ENCODE results near the gene IDI1. TPM values are rescaled to one million over a fixed set of nuclear protein-coding genes. Genes with fewer than 3 reads are reported as not detected.
A peak's percentile ranks its signal among the peaks of the same experiment; 100 is the strongest.

Gene IDI1
- total and polyA plus RNA-seq, 2 of the 13 experiments (the other 11 are each of a cell fraction or from before 2014, with no cell fraction given), result 44.4 to 145 TPM

DNA sequence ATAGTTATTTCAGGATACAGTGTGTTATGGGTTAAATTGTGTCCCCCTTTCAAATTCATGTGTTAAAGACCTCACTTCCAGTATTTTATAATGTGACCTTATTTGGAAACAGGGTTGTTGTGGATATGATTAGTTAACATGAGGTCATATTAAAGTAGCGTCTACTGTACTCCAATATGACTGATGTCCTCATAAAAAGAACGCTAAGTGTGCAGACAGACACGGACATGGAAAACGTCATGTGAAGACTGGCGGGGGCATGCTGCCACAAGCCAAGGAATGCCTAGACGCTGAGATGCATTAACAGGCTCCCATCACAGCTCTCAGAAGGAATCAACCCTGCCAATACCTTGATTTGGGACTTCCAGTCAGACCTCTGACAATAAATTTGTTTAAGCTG is 5.8 kb upstream of the IDI1 start:
- POLR2A ChIA-PET, result no interaction called here
- 82% methylated on average over 6 of the region's 6 CpGs for WGBS (ENCODE audit: low lambda C conversion rate)
- Histone ChIP-seq H3K79me2 (ENCODE audit: insufficient read depth, low read length) (peaks cover 92% of the 10 kb centered on the region), H2AFZ (ENCODE audit: low read length) (no peak overlapping the region), H3K27ac (ENCODE audit: extremely low read length, insufficient read depth, low read length) (no peak overlapping the region), H4K20me1 (ENCODE audit: insufficient read depth, low read length) (peaks cover 18% of the 10 kb centered on the region), H3K9me3 (ENCODE audit: low read length) (no peaks in the 10 kb centered on the region), H3K27me3 (ENCODE audit: control insufficient read depth in 1 of 2, insufficient read depth in 2 of 2, low read length in 2 of 2) (no peaks in the 10 kb centered on the region; a peak in 1 of 5 replicates), H3K4me1 (ENCODE audit: insufficient read depth, low read length) (peaks cover 64% of the 10 kb centered on the region), H3K9ac (ENCODE audit: insufficient read depth, low read depth, low read length) (peak overlapping the region; percentile 87), H3K4me2 (ENCODE audit: low read depth, low read length) (peak overlapping the region; percentile 81), H3K4me3 (replicated peaks in 1 of 3; ENCODE audit: insufficient read depth in 1 of 3, low read depth in 2 of 3, low read length in 3 of 3) (peak overlapping the region; percentile 23 to 100 (median 80)), H3K36me3 (replicated peaks in 1 of 2; ENCODE audit: control insufficient read depth in 1 of 2, insufficient read depth in 2 of 2, low read length in 2 of 2) (peaks cover 3 to 25% of the 10 kb centered on the region in 2 experiments; a peak in 3 of 5 replicates)
- CTCF ChIA-PET (ENCODE audit: low intra/inter-chr PET ratio, low total read pairs), result no interaction called here
- no peak for FAIRE-seq
- TSS peak; percentile 52 for BruUV-seq (replicated peaks)
- in situ Hi-C loops (cut with HindIII; ENCODE audit: extremely low pct_ligation_motif_present, low pct_unique_long_range_greater_than_20kb), result no loop called here
- intact Hi-C loops (cut with micrococcal nuclease; ENCODE audit: unreplicated experiment), result no loop called here
- no peak for DNase-seq (ENCODE audit: low spot score)
- no peak for ATAC-seq
- TF ChIP-seq ZNF317 (CRISPR knock-in tag; IDR thresholded peaks at IDR 0.05) (no peak), NFKBIZ (CRISPR knock-in tag; IDR thresholded peaks at IDR 0.05) (no peak), RBFOX2 (IDR thresholded peaks at IDR 0.05; ENCODE audit: low read depth, low read length) (0 out of 2 replicates have a peak, but pooled peaks have one; percentile 27), POLR2G (IDR thresholded peaks at IDR 0.05; ENCODE audit: low read depth, low read length) (peak; percentile 28; the same call in 1 of the 2 replicates), ZNF782 (CRISPR knock-in tag; IDR thresholded peaks at IDR 0.05; ENCODE audit: borderline replicate concordance) (no peak)
- TF ChIP-seq, protein P1, sequence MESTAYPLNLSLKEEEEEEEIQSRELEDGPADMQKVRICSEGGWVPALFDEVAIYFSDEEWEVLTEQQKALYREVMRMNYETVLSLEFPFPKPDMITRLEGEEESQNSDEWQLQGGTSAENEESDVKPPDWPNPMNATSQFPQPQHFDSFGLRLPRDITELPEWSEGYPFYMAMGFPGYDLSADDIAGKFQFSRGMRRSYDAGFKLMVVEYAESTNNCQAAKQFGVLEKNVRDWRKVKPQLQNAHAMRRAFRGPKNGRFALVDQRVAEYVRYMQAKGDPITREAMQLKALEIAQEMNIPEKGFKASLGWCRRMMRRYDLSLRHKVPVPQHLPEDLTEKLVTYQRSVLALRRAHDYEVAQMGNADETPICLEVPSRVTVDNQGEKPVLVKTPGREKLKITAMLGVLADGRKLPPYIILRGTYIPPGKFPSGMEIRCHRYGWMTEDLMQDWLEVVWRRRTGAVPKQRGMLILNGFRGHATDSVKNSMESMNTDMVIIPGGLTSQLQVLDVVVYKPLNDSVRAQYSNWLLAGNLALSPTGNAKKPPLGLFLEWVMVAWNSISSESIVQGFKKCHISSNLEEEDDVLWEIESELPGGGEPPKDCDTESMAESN (CRISPR knock-in tag; conservative IDR thresholded peaks at IDR 0.05), result no peak

DNA sequence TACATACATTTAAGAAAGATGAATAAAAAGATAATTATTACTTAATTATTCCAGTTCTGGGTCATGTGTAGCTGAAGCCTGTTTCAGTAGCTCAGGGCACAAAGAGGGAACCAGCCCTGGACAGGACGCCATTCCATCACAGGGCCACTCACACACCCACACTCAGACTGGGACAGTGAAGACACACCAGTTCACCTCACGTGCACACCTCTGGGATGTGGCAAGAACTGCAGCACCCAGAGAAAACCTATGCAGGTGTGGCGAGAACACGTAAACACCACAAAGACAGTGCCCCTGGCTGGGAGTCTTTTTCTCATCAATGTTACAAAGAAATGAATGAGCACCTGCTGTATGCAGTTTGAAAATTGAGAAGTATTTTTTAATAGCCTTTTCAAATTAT is 1.6 kb upstream of the IDI1 start:
- ChIA-PET CTCF (ENCODE audit: low intra/inter-chr PET ratio, low total read pairs) (no interaction called here), POLR2A (interaction anchor here (1.6 to 1.8 kb wide), 2 partner anchors 80 to 117 kb away, joined by 6 to 9 read pairs; no protein-coding TSS in a partner anchor)
- Histone ChIP-seq H3K27ac (ENCODE audit: extremely low read length, insufficient read depth, low read length) (peak overlapping the region; percentile 96), H3K27me3 (ENCODE audit: control insufficient read depth in 1 of 2, insufficient read depth in 2 of 2, low read length in 2 of 2) (no peaks in the 10 kb centered on the region; a peak in 1 of 5 replicates), H3K9me3 (ENCODE audit: low read length) (no peaks in the 10 kb centered on the region), H3K9ac (ENCODE audit: insufficient read depth, low read depth, low read length) (peak overlapping the region; percentile 94; the same call in 1 of the 2 replicates), H3K36me3 (replicated peaks in 1 of 2; ENCODE audit: control insufficient read depth in 1 of 2, insufficient read depth in 2 of 2, low read length in 2 of 2) (peaks cover 3 to 25% of the 10 kb centered on the region in 2 experiments; a peak in 3 of 5 replicates), H3K4me1 (ENCODE audit: insufficient read depth, low read length) (peaks cover 58% of the 10 kb centered on the region), H3K79me2 (ENCODE audit: insufficient read depth, low read length) (peaks cover 80% of the 10 kb centered on the region), H4K20me1 (ENCODE audit: insufficient read depth, low read length) (peaks cover 33% of the 10 kb centered on the region), H2AFZ (ENCODE audit: low read length) (no peak overlapping the region), H3K4me3 (replicated peaks in 1 of 3; ENCODE audit: insufficient read depth in 1 of 3, low read depth in 2 of 3, low read length in 3 of 3) (peak overlapping the region; percentile 34 to 98 (median 80); a peak in 5 of 6 replicates), H3K4me2 (ENCODE audit: low read depth, low read length) (peak overlapping the region; percentile 85)
- peak; percentile 75 for DNase-seq (ENCODE audit: low spot score)
- 32% methylated on average over 4 of the region's 4 CpGs for WGBS (ENCODE audit: low lambda C conversion rate)
- peak; percentile 55 for FAIRE-seq
- BruUV-seq (replicated peaks), result no TSS peak
- ATAC-seq, result peak; percentile 11; the same call in 2 of the 3 replicates
- in situ Hi-C loops (cut with HindIII; ENCODE audit: extremely low pct_ligation_motif_present, low pct_unique_long_range_greater_than_20kb) (no loop called here), intact Hi-C loops (cut with micrococcal nuclease; ENCODE audit: unreplicated experiment) (no loop called here)
- TF ChIP-seq POLR2AphosphoS5 (IDR thresholded peaks at IDR 0.05; ENCODE audit: low read depth, low read length) (no peak; the same call in 1 of the 2 replicates), SOX5 (CRISPR knock-in tag; IDR thresholded peaks at IDR 0.05; ENCODE audit: borderline replicate concordance) (peak; percentile 8; the same call in 1 of the 2 replicates), PTBP1 (IDR thresholded peaks at IDR 0.05; ENCODE audit: low read depth, low read length, poor library complexity, severe bottlenecking) (no peak), MXI1 (IDR thresholded peaks at IDR 0.05; ENCODE audit: borderline replicate concordance, low read depth, low read length) (peak; percentile 52; the same call in 1 of the 3 replicates), FOXJ3 (CRISPR knock-in tag; IDR thresholded peaks at IDR 0.05; ENCODE audit: borderline replicate concordance) (no peak), MBD4 (IDR thresholded peaks at IDR 0.05; ENCODE audit: borderline replicate concordance, low read length) (no peak)
- TF ChIP-seq, protein P2, sequence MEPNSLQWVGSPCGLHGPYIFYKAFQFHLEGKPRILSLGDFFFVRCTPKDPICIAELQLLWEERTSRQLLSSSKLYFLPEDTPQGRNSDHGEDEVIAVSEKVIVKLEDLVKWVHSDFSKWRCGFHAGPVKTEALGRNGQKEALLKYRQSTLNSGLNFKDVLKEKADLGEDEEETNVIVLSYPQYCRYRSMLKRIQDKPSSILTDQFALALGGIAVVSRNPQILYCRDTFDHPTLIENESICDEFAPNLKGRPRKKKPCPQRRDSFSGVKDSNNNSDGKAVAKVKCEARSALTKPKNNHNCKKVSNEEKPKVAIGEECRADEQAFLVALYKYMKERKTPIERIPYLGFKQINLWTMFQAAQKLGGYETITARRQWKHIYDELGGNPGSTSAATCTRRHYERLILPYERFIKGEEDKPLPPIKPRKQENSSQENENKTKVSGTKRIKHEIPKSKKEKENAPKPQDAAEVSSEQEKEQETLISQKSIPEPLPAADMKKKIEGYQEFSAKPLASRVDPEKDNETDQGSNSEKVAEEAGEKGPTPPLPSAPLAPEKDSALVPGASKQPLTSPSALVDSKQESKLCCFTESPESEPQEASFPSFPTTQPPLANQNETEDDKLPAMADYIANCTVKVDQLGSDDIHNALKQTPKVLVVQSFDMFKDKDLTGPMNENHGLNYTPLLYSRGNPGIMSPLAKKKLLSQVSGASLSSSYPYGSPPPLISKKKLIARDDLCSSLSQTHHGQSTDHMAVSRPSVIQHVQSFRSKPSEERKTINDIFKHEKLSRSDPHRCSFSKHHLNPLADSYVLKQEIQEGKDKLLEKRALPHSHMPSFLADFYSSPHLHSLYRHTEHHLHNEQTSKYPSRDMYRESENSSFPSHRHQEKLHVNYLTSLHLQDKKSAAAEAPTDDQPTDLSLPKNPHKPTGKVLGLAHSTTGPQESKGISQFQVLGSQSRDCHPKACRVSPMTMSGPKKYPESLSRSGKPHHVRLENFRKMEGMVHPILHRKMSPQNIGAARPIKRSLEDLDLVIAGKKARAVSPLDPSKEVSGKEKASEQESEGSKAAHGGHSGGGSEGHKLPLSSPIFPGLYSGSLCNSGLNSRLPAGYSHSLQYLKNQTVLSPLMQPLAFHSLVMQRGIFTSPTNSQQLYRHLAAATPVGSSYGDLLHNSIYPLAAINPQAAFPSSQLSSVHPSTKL (CRISPR knock-in tag; IDR thresholded peaks at IDR 0.05), result no peak; the same call in 1 of the 2 replicates
